GM12873 (cell line): ENCODE results near the gene SPDYE8.
"Not testable (repeated sequence)": the region's sequence is repeated elsewhere in the genome, so short reads cannot be mapped to it uniquely, and the experiment has no call there.

ENCODE experiments used
- TF ChIP-seq, protein P1 (sequence below): IDR thresholded peaks from 2 replicates; pipeline ENCODE4 v1.5.1; 2012; ENCODE audit warnings: low read depth, mild to moderate bottlenecking, moderate library complexity, low read length, control low read depth; ENCODE audit not compliant: insufficient read depth; ENCODE audit errors: missing control alignments

SPDYE8 gene

DNA sequence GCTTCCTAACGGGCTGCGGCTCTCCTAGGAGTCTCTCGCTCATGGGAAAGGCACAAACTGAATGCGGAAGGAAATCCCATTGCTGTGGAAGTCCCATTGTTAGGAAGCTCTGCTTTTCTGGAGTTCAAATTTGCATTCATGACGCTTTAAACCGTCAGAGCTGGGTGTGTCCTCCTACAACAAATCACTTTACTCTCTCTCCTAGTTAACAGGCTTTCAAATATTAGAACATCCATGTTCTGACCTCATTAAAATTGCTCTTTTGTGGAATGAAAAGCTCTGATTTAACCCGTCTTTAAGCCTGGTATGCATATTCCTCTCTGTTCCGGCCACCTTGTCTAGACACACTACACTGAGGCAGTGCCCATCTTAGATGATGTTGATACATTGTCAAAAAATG lies at the start of gene SPDYE8:
SPDYE8 (minus strand) TSS at position 101 of the 400 bp plus-strand sequence. CDS start 1,800 bp downstream, outside the sequence.
- TF ChIP-seq, protein P1, sequence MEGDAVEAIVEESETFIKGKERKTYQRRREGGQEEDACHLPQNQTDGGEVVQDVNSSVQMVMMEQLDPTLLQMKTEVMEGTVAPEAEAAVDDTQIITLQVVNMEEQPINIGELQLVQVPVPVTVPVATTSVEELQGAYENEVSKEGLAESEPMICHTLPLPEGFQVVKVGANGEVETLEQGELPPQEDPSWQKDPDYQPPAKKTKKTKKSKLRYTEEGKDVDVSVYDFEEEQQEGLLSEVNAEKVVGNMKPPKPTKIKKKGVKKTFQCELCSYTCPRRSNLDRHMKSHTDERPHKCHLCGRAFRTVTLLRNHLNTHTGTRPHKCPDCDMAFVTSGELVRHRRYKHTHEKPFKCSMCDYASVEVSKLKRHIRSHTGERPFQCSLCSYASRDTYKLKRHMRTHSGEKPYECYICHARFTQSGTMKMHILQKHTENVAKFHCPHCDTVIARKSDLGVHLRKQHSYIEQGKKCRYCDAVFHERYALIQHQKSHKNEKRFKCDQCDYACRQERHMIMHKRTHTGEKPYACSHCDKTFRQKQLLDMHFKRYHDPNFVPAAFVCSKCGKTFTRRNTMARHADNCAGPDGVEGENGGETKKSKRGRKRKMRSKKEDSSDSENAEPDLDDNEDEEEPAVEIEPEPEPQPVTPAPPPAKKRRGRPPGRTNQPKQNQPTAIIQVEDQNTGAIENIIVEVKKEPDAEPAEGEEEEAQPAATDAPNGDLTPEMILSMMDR = not testable (repeated sequence)

- TF ChIP-seq, protein P1 = not testable (repeated sequence)
Measured at GRCh38 chr7:73057811-73058210, 28.2 kb upstream of the SPDYE8 start, which contains the start of gene SPDYE11. SPDYE11 (minus strand) TSS chr7:73057911; CDS start chr7:73056111, 1,800 bp downstream.
